GM19372 (cell line): Measurements from ENCODE around the gene YY1.
"Not testable (repeated sequence)": the region's sequence is repeated elsewhere in the genome, so short reads cannot be mapped to it uniquely, and the experiment has no call there.

Experiments used
- ATAC-seq: cut with Tn5 transposase; IDR thresholded peaks from one replicate; pipeline ENCODE4 v1.9.1; 2021; ENCODE audit warnings: mild to moderate bottlenecking, low read depth, moderate library complexity; ENCODE audit not compliant: unreplicated experiment

Gene YY1

GRCh38 chr14:100282766-100283419, 43.9 kb downstream of the YY1 start:
- ATAC-seq: no peak

GRCh38 chr14:100283436-100283835, 44.5 kb downstream of the YY1 start:
- not testable (repeated sequence) for ATAC-seq

DNA sequence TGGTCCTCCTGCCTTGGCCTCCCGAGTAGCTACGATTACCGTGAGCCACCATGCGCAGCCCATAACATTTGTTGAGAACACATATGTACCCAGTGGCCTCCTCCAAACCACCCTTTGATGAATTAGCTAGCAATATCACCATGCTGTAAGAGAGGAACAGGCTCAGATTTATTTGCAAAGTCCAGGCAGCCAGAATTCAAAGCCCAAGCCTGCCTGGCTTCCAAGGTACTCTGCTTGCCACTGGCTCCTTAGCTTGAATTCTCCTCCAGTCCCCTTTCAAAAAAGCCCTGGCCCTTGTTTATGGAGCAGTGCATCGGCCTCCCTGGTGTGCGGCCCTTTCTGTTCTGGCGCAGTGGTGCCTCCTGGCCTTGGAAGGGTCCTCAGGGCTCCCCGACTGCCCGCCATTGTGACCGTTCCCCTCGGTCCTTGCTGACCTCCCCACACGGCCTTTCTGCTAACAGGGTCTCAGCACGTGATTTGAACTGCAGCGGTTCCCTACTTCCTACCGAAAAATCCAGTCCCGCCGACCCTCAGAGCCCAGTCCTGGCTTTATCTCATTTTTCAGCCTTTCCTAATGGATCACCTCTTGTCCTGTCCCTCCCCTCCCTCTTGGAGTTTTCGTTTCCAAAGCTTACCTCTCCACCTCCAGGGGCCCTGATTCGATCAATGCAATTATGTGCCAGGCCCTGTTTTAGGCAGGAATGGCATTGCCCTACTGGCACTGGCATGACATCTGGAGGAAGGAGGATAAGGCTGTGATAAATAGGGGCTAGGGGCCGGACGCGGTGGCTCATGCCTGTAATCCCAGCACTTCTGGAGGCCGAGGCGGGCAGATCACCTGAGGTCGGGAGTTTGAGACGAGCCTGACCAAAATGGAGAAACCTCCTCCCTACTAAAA, 45.3 kb downstream of the YY1 start:
- ATAC-seq: no peak

DNA sequence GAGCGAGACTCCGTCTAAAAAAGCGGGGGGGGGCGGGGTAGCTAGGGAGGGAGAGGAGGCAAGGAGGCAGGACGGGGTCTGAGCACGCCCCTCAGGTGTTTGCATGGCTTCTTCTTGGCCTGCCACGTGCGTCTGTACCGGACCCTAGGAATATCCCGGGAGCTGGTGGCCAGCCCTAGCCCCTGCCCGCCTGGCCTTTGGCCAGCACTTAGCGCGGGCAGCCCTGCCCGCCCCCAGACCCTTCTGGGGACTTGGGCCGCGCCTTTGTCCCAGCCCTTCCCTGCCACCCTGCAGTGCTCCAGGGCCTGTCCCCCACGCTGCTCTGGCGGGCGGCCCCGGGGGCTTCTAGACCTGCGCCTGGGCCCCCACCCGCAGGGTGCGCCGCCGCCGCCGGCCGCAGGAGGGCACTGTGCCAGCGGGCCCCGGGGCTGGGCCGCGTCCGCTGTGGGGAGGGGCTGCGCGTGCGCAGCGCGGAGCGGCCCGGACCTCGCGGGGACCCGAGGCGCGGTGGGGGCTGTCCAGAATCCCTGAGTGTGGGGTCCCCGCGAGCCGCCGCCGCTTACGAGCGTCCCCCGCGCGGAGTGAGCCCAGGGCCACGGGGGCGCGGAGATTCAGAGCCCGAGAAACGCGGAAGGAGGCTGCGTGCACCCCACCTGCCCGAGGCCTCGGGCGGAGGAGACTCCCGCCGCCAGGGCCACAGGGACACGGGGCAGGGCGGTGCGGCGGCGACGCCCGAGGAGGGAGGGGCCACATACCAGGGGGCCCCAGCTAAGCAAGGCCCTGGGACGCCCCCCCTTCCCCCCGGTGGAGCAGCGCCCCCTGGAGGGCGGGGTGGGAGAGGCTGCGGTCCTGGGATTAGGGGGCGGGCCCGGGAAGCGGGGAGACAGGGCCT, 46.3 kb downstream of the YY1 start:
- peak; percentile 87 for ATAC-seq

DNA sequence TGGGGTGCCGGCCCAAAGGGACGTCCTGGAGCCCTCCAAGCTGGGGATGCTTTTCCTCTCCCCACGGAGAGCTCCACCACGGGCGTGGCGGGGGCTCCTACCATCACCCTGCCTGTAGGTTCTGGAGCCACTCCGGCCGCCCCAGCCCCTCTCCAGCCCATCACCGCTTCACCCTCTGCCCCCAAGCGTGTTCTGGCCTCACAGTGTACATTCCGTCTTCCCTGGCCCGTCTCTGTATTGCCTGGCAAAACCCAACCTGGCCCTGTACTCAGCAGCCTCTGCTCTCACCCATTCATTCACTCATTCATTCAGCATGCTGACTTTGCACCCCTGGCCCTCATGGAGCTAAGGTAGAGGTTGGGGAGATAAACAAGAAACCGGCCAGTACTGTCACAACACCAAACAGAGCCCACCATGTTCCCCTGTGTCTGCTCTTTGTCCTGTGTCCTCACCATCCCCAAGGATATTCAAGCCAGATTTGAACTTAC, 47.0 kb downstream of the YY1 start:
- no peak for ATAC-seq

GRCh38 chr14:100286484-100287191, 47.7 kb downstream of the YY1 start:
- ATAC-seq: no peak

- no peak for ATAC-seq
Measured at GRCh38 chr14:100287202-100287997, 48.5 kb downstream of the YY1 start.

DNA sequence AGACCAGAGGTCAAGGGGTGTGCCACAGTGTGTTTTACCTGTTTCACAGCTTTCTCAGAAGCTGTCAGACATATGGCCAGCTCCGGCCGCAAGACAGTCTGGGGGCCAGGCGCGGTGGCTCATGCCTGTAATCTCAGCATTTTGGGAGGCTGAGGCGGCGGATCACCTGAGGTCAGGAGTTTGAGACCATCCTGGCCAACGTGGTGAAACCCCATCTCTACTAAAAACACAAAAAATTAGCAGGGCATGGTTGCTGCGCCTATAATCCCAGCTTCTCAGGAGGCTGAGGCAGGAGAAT, 49.0 kb downstream of the YY1 start:
- not testable (repeated sequence) for ATAC-seq

DNA sequence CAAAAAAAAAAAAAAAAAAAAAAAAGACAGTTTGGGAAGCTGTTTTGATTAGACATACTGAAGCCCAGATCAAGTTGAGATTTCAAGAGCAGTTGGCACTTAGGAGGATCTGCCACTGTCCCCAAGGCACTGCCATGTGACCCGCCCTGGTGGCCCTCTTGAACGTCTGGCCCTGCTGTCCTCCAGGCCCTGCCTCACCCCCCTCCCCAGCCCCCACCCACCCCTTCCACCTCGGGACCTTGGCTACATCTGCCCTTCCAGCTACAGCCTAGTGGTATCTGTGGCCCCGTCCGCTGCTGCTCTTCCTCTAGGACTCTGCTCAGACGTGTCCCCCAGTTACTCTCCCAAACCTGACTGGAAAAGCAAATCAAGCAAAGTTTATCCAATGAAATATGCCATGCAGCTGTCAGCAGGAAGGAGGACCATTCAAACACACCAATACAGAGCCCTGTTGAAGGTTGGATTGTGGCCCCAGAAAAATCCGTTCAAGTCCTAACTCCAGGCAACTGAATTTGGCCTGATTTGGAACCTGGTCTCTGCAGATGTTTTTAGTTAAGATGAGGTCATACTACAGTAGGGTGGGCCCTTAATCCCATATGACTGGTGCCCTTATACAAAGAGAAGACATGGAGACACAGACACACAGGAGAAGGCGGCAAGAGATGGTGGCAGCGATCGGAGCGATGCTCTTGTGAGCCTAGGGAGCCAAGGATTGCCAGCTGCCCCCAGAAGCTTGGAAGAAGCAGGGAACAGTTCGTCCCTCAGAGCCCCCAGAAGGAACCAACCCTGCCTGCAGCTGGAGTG, 49.6 kb downstream of the YY1 start:
- no peak for ATAC-seq

DNA sequence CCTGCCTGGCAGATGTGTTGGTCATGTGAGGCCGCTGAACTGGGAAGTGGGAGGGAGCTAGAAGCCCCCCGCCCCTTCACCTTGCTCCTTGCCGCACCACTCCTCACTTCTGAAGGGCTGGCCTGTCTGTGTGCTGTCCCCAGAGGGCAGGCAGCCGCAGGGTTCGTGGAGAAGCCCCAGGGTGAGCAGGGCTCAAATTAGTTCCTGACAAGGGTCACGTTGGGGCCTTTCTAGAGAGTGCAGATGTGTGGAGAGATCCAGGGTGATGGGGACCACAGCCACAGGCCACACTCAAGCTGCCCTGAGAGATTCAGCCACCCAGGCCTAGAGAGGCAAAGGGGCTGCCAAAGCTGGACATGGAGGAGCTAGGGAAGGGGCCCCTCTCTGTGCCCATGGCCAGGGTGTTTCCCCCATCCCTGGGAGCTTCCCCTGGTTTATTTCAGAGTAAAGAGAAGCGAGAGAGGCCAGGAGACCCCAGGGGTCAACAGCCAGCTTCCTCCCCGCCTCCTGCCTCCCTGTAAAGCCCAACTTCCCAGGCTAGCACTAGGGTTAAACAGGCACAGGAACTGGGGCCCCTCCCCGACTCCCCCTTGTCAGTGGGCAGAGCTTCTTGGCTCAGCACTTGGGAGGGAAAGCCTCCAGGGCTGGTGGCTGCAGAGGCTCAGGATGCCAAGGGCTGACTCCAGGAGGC, 51.1 kb downstream of the YY1 start:
- ATAC-seq: no peak

DNA sequence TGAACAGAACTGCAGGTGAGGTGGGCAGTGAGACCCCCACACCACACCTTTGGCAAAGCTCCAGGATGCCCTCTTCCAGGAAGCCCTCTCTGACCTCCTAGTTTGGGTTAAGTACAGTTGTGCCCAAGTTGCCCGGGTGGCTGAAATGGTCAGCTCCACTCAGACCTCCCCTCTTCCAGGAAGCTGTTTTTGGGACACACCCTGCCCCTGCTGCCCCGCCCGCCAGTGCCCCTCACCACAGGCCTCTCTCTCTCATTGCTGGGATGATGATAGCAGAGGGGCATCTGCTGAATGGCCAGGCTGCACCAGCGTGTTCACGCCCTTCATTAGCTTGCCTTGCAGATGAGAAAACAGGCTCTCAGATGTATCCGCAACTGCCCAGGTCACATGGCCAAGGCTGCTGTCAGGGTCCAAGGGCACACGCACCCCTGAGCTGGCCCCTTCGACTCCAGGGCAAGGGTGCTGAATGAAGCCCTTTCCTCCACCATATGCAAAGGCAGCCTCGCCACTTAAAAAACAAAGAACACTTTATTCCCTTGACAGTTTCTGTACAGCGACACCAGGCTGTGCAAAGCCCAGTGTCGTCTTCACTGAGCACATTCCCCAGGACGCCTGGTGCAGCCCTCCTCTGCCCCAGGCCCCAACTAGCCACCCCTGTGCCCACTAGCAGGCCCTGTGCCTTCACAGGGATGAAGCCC, 51.8 kb downstream of the YY1 start:
- no peak for ATAC-seq

GRCh38 chr14:100291305-100292075, 52.5 kb downstream of the YY1 start:
- no peak for ATAC-seq

- ATAC-seq: no peak
Measured at GRCh38 chr14:100292301-100292775, 53.4 kb downstream of the YY1 start.

DNA sequence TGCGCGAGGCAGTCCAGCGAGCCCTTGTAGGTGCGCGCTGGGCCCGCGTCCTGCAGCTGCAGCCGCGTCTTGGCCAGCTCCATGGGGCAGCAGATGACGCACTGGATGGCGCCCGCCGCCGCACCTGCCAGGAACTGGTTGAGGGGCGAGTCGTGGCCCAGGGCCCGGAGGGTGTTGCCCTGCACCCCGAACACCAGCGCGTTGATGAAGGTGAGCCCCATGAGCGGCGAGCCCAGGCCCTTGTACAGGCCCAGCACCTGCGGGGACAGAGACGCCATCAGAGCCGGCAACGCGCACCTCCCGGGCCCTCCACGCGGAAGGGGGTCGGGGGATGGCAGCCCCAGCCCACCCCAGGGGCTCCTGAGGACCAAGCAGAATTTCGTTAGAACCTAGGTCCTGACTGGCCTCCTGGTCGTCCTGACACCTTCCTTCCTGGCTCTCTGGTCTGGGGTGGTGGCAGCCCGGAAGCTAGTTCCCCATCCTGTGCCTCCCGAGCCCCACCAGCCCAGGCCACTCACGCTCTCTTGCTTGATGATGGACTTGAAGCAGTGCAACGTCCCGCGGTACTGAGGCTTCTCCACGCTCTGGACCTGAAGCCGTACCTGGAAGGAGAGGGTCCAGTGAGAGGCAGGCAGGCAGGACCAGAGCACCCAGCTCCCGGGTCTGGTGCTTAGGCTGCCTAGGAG, 54.0 kb downstream of the YY1 start:
- ATAC-seq: no peak

DNA sequence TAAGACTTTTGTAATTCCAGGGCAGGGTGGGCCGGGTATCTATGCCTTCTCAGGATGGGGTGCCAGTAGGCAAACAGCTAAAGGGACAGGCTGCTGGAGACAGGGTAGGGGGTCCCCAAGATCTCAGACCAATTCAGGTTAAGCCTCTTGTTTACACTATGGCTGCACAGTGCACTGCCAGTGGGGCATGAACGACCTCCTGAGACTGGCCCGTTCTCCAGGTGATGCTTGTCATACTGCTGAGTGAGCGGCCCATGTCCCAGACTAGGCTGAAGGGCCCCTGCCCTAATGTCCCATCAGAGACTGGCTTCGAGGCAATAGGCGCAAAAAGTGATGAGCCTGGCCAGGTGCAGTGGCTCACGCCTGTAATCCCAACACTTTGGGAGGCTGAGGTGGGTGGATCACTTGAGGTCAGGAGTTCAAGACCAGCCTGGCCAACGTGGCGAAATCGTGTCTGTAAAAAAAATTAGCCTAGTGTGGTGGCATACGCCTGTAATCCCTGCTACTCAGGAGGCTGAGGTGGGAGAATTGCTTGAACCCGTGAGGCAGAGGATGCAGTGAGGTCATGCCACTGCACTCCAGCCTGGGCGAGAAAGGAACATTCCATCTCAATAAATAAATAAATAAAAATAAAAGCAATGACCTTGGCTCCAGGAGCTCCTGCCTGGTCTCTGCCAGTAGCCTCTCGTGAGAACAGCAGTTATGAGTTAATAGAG, 54.7 kb downstream of the YY1 start:
- ATAC-seq: no peak
